Ishikawa (cell line): ENCODE results near the gene VTA1.

Experiments
- CEBPB ChIP-seq: IDR thresholded peaks from 2 replicates; pipeline ENCODE4 v1.6.1; 2012
- CREB1 ChIP-seq: IDR thresholded peaks from 2 replicates; pipeline ENCODE4 v1.6.1; 2012; ENCODE audit warnings: low read depth
- EGR1 ChIP-seq: IDR thresholded peaks from 2 replicates; pipeline ENCODE4 v1.6.1; 2012
- EP300 ChIP-seq: IDR thresholded peaks from 2 replicates; pipeline ENCODE4 v1.6.1; 2012; ENCODE audit warnings: borderline replicate concordance
- FOXM1 ChIP-seq: IDR thresholded peaks from 2 replicates; pipeline ENCODE4 v1.6.1; 2012; ENCODE audit warnings: low read depth, borderline replicate concordance
- MAX ChIP-seq: IDR thresholded peaks from 2 replicates; pipeline ENCODE4 v1.6.1; 2012
- NFIC ChIP-seq: IDR thresholded peaks from 2 replicates; pipeline ENCODE4 v1.6.1; 2012
- RAD21 ChIP-seq: IDR thresholded peaks from 2 replicates; pipeline ENCODE4 v1.6.1; 2012; ENCODE audit warnings: low read depth
- REST ChIP-seq: IDR thresholded peaks from 2 replicates; pipeline ENCODE4 v1.6.1; 2012; ENCODE audit warnings: low read depth, mild to moderate bottlenecking
- TAF1 ChIP-seq: IDR thresholded peaks from 2 replicates; pipeline ENCODE4 v1.6.1; 2012; ENCODE audit warnings: low read depth, mild to moderate bottlenecking
- TCF12 ChIP-seq: IDR thresholded peaks from 2 replicates; pipeline ENCODE4 v1.6.1; 2012; ENCODE audit warnings: low read depth
- TEAD4 ChIP-seq: IDR thresholded peaks from 2 replicates; pipeline ENCODE4 v1.6.1; 2012
- USF1 ChIP-seq: IDR thresholded peaks from 2 replicates; pipeline ENCODE4 v1.6.1; 2012
- YY1 ChIP-seq: IDR thresholded peaks from 2 replicates; pipeline ENCODE4 v1.6.1; 2012; ENCODE audit warnings: low read depth
- ZBTB7A ChIP-seq: IDR thresholded peaks from 2 replicates; pipeline ENCODE4 v1.6.1; 2012; ENCODE audit warnings: low read depth

The VTA1 gene

DNA sequence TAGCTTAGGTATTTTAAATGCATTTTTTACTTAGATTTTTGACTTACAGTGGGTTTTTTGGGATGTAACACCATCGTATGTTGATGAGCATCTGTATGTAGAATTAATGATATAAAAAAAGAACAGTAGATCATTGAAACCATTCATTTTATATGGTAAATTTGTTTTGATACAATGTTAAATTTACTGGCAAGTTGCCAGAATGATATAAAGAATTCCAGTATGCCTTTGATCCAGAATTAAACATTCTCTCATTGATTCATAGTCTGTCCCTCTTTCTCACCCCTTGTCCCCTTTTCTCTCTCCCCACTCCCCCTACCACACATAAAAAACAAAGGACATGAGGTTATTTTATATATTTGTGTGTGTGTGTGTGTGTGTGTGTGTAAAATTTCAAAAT is 45.3 kb downstream of the VTA1 start:
- TF ChIP-seq ZBTB7A (no peak), NFIC (0 out of 2 replicates have a peak, but pooled peaks have one; percentile 24)

DNA sequence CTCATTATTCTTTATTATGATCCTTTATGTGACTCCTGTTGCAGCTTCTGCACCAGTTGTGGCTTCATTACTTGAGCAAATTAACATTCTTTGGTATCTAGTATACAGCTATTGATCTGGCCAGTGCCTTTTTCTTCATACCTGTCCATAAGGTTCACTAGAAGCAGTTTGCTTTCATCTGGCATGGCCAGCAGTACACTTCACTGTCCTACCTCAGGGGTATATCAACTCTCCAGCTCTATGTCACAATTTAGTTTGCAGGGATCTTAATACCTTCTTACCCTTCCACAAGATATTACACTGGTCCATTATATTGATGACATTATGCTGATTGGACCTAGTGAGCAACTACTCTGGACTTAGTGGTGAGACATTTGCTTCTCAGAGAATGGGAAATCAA is 46.6 kb downstream of the VTA1 start:
- TF ChIP-seq YY1 = no peak
- no peak for TF ChIP-seq EGR1
- TF ChIP-seq RAD21 = no peak
- no peak for TF ChIP-seq TAF1
- TF ChIP-seq TCF12 = no peak
- no peak for TF ChIP-seq CEBPB
- TF ChIP-seq TEAD4 = no peak
- TF ChIP-seq CREB1 = no peak
- TF ChIP-seq REST = no peak
- TF ChIP-seq ZBTB7A = no peak

- no peak for TF ChIP-seq CEBPB
- TF ChIP-seq USF1 = no peak
- TF ChIP-seq CREB1 = no peak
Observed at GRCh38 chr6:142195862-142196541, 48.9 kb downstream of the VTA1 start.

GRCh38 chr6:142200846-142201628 is 54.0 kb downstream of the VTA1 start:
- TF ChIP-seq CEBPB = no peak
- TF ChIP-seq CREB1 = no peak
- no peak for TF ChIP-seq YY1
- TF ChIP-seq USF1 = no peak
- no peak for TF ChIP-seq TEAD4

DNA sequence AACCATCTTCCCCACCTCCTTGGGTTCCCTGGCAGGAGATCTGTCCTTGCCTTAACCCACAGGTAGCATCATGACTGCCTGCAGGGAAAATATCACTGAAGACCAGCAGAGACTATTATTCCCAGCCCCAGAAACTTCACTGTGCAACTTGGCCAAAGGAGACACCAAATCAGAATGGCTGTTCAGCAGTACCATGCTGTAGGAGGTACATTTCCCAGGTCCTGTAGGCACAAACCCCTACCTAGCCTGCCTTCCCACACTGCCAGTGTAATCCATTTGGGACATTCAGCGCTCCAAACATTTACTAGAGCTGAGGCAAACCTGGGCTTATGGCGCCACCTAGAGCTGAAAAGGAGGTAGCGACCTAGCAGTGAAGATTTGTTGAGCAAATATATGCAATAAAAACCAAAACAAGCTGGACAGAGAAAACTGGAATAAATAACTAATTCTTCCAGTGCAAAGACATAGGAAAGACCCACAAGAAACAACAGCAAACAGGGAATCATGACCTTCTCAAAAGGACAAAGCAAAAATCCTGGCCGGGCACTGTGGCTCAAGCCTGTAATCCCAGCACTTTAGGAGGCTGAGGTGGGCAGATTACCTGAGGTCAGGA is 60.3 kb downstream of the VTA1 start:
- TF ChIP-seq TEAD4 = no peak
- TF ChIP-seq RAD21 = peak; percentile 89
- no peak for TF ChIP-seq EP300

- TF ChIP-seq REST = no peak
- TF ChIP-seq FOXM1 = no peak
- TF ChIP-seq RAD21 = no peak
- no peak for TF ChIP-seq TAF1
- TF ChIP-seq USF1 = no peak
- TF ChIP-seq MAX = no peak
- no peak for TF ChIP-seq ZBTB7A
- TF ChIP-seq TEAD4 = no peak
- no peak for TF ChIP-seq NFIC
- TF ChIP-seq YY1 = no peak
- TF ChIP-seq CEBPB = no peak
- TF ChIP-seq CREB1 = no peak
- no peak for TF ChIP-seq EP300
- TF ChIP-seq EGR1 = no peak
- TF ChIP-seq TCF12 = no peak
Observed at GRCh38 chr6:142210606-142211005, 63.5 kb downstream of the VTA1 start.
